Stimulated activated memory B cell treated with anti-CD40 and anti-IgM and Interleukin-4, amounts not matched to agents 10 μg/mL and 1 μg/mL and 100 μg/mL, for 72 hours (primary cell): ENCODE data around the gene GNG8.

Experiments
- ATAC-seq: fragments of 150-1000 bp; cut with Tn5 transposase; 2 replicates; pipeline ENCODE4 v1.10.0; 2021
- H3K27ac Mint-ChIP-seq: one replicate; pipeline ENCODE4 v1.8.0; 2022; ENCODE audit warnings: mild to moderate bottlenecking, mixed read lengths
- H3K27me3 Mint-ChIP-seq: one replicate; pipeline ENCODE4 v1.8.0; 2022; ENCODE audit warnings: mixed read lengths
- H3K36me3 Mint-ChIP-seq: one replicate; pipeline ENCODE4 v1.8.0; 2022; ENCODE audit warnings: mixed read lengths
- H3K4me1 Mint-ChIP-seq: one replicate; pipeline ENCODE4 v1.8.0; 2022; ENCODE audit warnings: mixed read lengths
- H3K4me3 Mint-ChIP-seq: one replicate; pipeline ENCODE4 v1.8.0; 2022; ENCODE audit warnings: mild to moderate bottlenecking, moderate library complexity, mixed read lengths
- H3K9me3 Mint-ChIP-seq: one replicate; pipeline ENCODE4 v1.8.0; 2022; ENCODE audit warnings: mixed read lengths

The GNG8 gene

DNA sequence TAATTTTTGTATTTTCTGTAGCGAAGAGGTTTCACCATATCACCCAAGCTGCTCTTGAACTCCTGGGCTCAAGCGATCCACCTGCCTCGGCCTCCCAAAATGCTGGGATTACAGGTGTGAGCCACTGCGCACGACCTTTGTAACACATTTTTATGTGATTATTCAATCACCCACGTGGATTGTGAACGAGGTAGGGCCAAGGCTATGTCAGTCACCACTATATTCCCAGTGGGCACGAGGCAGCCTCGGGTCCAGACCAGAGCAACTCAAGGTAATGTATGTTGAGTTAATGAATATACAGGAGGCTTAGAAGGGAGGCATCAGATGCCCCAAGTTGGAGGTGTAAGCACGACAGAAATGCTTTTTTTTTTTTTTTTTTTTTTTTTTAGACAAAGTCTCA, 20.0 kb downstream of the GNG8 start:
- Mint-ChIP-seq H3K4me3 (no peak overlapping the region), H3K4me1 (peaks cover 74% of the 10 kb centered on the region), H3K9me3 (no peaks in the 10 kb centered on the region), H3K27me3 (no peaks in the 10 kb centered on the region), H3K27ac (peak overlapping the region; percentile 95), H3K36me3 (peaks cover 27% of the 10 kb centered on the region)
- ATAC-seq: no peak

DNA sequence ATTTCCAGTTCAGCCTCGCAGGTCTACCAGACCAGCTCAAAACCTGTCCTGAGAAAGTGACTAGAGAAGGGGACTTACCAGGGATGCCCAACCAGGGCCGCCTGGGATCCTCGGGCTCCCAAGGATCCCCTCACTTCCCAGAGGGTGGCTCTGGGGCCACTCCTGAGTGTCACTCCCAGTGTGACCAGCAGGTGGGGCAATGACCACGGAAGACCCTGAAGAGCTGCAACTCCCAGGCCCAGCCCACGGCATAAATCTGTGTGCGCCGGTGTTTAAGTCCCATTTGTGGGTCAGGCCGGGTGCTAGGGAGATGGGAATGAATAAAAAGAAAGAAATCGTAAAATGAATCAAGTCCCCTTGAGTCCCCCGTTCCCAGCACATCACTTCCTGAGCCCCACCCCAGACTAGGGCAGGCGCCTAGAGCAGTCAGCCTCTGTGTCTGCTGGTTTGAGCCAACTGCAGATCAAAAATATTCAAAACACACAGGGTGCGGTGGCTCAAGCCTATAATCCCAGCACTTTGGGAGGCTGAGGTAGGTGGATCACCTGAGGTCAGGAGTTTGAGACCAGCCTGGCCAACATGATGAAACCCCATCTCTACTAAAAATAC, 21.8 kb downstream of the GNG8 start:
- Mint-ChIP-seq H3K36me3 (peaks cover 27% of the 10 kb centered on the region), H3K9me3 (no peaks in the 10 kb centered on the region), H3K27me3 (no peaks in the 10 kb centered on the region), H3K4me1 (peaks cover 72% of the 10 kb centered on the region), H3K27ac (peak overlapping the region; percentile 63), H3K4me3 (peak overlapping the region; percentile 34)
- ATAC-seq: peak; percentile 65

DNA sequence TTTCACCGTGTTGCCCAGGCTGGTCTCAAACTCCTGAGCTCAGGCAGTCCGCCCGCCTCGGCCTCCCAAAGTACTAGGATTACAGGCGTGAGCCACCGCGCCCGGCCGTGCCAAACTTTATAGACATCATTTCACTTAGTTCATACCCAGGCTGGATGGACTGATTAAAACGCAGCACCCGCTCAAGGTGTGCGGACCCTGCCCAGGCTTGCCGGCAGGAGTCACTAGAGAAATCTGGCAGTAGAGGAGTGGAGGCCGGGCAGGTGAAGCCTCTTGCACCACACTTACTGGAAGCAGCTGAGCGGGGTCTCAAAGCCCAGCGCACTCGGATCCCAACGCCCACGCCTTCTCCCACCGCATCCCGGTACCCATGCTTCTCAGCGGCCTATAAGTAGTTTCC, 22.5 kb downstream of the GNG8 start:
- Mint-ChIP-seq H3K4me1 (peaks cover 66% of the 10 kb centered on the region), H3K9me3 (no peaks in the 10 kb centered on the region), H3K27ac (peak overlapping the region; percentile 63), H3K27me3 (no peaks in the 10 kb centered on the region), H3K36me3 (peaks cover 32% of the 10 kb centered on the region), H3K4me3 (no peak overlapping the region)
- no peak for ATAC-seq

DNA sequence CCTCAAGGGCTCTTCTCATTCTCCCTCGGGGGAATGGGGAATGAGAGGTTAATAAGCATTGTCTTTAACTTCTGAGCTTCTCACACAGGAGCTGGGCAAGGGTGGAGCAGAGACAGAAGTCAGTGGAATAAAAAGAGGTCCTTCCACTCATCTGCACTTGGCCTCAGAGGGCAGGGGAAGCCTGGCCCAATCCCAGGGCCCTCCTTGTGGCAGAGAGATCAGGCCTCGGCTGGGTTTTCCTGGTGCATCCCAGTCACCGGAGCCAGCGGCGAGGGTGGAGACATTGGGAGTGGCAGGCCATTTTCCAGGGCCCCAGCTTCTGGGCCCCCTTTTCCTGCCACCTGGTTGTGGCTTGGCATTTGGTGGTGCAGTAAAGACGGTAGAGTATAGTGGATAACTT, 24.2 kb downstream of the GNG8 start:
- peak overlapping the region; percentile 38 for H3K27ac Mint-ChIP-seq
- no peaks in the 10 kb centered on the region for H3K9me3 Mint-ChIP-seq

DNA sequence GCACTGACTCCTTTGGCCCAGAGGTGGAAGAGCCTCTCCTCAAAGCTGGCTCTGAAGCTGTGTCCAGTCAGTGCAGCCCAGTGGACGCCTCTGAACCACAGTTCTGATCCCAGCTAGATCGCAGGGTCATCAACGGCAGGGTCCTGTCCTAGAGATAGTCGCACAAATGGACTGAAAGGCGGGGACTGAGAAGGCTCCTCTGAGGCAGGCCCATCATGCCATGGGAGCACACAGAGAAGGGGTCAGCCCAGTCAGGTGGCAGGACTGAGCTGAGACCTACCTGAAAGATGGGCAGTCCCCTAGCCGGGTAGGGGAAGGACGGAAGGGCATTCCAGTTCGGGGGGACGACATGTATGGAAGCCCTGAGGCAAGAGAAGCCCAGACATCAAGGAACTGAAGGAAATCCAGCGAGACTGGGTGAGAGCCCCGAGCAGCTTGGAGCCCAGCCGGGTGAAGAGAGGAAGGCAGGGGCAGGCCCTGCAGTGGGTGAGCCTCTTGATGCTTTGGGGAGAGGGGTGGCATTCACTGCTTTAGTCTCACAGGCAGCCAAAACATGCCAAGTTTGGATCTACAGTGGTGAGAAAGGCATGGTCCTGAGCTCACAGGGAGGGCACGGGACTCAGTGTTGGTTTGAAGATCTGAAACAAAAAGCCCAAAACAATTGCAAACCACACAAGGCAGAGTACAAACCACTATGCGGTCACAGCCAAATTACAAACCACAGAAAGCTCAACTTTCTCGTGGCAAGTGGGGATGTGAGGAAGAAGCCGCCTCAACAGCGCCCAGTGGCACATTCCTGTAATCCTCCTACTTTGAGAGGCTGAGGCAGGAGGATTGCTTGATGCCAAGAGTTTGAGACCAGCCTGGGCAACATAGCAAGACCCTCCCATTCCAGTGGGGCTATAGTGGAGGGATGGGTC, 24.9 kb downstream of the GNG8 start:
- Mint-ChIP-seq H3K9me3 (no peaks in the 10 kb centered on the region), H3K27me3 (no peaks in the 10 kb centered on the region), H3K27ac (peak overlapping the region; percentile 38), H3K4me3 (peak overlapping the region; percentile 18), H3K4me1 (peaks cover 49% of the 10 kb centered on the region), H3K36me3 (peaks cover 55% of the 10 kb centered on the region)
- ATAC-seq: peak; percentile 54

More for the DNA sequence above, 24.2 kb downstream of the GNG8 start:
- Mint-ChIP-seq H3K4me1 (peaks cover 54% of the 10 kb centered on the region), H3K36me3 (peaks cover 49% of the 10 kb centered on the region), H3K27me3 (no peaks in the 10 kb centered on the region), H3K4me3 (no peak overlapping the region)
- no peak for ATAC-seq

DNA sequence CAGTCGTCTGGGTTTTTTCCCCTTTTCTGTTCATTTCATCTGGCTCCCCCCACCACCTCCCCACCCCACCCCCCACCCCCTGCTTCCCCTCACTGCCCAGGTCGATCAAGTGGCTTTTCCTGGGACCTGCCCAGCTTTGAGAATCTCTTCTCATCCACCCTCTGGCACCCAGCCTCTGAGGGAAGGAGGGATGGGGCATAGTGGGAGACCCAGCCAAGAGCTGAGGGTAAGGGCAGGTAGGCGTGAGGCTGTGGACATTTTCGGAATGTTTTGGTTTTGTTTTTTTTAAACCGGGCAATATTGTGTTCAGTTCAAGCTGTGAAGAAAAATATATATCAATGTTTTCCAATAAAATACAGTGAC, 25.6 kb downstream of the GNG8 start:
- H3K36me3 Mint-ChIP-seq: peaks cover 57% of the 10 kb centered on the region
- no peak for ATAC-seq
- no peak overlapping the region for H3K4me3 Mint-ChIP-seq
- H3K27ac Mint-ChIP-seq: peak overlapping the region; percentile 38
- peaks cover 43% of the 10 kb centered on the region for H3K4me1 Mint-ChIP-seq
- H3K27me3 Mint-ChIP-seq: no peaks in the 10 kb centered on the region
- H3K9me3 Mint-ChIP-seq: no peaks in the 10 kb centered on the region

DNA sequence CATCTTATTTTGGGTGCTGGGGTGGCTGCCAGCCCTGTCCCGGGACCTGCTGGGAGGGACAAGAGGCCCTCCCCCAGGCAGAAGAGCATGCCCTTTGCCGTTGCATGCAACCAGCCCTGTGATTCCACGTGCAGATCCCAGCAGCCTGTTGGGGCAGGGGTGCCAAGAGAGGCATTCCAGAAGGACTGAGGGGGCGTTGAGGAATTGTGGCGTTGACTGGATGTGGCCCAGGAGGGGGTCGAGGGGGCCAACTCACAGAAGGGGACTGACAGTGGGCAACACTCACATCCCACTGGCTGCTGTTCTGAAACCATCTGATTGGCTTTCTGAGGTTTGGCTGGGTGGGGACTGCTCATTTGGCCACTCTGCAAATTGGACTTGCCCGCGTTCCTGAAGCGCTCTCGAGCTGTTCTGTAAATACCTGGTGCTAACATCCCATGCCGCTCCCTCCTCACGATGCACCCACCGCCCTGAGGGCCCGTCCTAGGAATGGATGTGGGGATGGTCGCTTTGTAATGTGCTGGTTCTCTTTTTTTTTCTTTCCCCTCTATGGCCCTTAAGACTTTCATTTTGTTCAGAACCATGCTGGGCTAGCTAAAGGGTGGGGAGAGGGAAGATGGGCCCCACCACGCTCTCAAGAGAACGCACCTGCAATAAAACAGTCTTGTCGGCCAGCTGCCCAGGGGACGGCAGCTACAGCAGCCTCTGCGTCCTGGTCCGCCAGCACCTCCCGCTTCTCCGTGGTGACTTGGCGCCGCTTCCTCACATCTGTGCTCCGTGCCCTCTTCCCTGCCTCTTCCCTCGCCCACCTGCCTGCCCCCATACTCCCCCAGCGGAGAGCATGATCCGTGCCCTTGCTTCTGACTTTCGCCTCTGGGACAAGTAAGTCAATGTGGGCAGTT, 26.2 kb downstream of the GNG8 start:
- Mint-ChIP-seq H3K36me3 (peaks cover 57% of the 10 kb centered on the region), H3K4me1 (peaks cover 43% of the 10 kb centered on the region), H3K4me3 (no peak overlapping the region), H3K9me3 (no peaks in the 10 kb centered on the region), H3K27me3 (no peaks in the 10 kb centered on the region), H3K27ac (no peak overlapping the region)
- ATAC-seq: no peak

DNA sequence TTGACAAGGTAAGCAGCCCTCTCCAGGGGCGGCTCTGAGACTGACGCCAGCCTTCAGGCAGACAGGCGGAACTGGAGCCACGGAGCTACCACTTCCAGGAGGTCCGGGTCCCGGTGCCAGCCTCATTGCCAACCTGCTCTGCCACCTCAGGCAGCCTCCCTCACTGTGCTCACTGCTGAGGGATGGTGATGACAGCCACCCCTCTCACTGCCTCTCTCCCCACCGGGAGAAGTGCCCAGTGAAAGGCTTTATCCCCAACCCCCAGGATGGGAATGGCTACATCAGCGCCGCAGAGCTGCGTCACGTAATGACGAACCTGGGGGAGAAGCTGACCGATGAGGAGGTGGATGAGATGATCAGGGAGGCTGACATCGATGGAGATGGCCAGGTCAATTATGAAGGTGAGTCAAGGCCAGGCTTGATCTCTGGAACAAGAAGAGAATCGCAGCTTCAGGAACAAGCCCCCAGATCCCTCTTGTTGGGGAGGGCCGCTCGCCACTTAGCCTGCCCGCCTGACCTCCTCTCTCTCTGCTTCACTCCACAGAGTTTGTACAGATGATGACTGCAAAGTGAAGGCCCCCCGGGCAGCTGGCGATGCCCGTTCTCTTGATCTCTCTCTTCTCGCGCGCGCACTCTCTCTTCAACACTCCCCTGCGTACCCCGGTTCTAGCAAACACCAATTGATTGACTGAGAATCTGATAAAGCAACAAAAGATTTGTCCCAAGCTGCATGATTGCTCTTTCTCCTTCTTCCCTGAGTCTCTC, 27.2 kb downstream of the GNG8 start:
- Mint-ChIP-seq H3K4me3 (no peak overlapping the region), H3K27me3 (no peaks in the 10 kb centered on the region), H3K36me3 (peaks cover 57% of the 10 kb centered on the region), H3K27ac (no peak overlapping the region), H3K4me1 (peaks cover 38% of the 10 kb centered on the region), H3K9me3 (no peaks in the 10 kb centered on the region)
- ATAC-seq: no peak

DNA sequence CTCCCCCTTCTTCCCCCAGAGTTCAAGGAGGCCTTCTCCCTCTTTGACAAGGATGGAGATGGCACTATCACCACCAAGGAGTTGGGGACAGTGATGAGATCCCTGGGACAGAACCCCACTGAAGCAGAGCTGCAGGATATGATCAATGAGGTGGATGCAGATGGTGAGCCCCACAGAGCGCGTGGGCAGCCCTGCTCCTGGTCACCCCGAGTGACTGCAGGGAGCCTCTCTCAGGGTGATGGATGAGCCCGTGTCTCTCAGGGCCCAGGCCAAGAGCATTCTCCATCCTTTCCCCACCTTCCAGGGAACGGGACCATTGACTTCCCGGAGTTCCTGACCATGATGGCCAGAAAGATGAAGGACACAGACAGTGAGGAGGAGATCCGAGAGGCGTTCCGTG, 27.8 kb downstream of the GNG8 start:
- no peak overlapping the region for H3K4me3 Mint-ChIP-seq
- peaks cover 43% of the 10 kb centered on the region for H3K4me1 Mint-ChIP-seq
- no peak overlapping the region for H3K27ac Mint-ChIP-seq
- no peaks in the 10 kb centered on the region for H3K27me3 Mint-ChIP-seq
- no peaks in the 10 kb centered on the region for H3K9me3 Mint-ChIP-seq
- no peak for ATAC-seq
- peaks cover 57% of the 10 kb centered on the region for H3K36me3 Mint-ChIP-seq

DNA sequence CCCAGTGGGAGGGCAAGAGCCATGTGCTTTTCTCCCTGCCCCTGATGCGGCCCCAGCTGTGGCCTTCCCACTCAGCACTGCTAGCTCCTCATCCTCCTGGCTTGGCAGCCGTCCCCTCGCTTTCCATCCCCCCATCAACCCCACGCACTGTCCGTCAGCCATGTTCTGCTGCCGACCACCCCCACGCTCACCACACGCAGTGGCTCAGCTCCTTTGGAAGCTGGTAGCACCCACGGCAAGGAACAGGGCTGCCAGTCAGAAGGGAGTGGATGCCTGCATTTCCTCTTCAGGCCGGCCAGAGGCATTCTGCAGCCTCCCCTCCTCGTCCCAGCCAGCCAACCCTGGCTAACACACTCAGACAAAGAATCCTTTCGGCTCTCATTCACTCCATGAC, 28.6 kb downstream of the GNG8 start:
- Mint-ChIP-seq H3K27me3 (no peaks in the 10 kb centered on the region), H3K36me3 (peaks cover 57% of the 10 kb centered on the region), H3K9me3 (no peaks in the 10 kb centered on the region), H3K4me1 (peaks cover 47% of the 10 kb centered on the region), H3K4me3 (no peak overlapping the region), H3K27ac (no peak overlapping the region)
- ATAC-seq: no peak

DNA sequence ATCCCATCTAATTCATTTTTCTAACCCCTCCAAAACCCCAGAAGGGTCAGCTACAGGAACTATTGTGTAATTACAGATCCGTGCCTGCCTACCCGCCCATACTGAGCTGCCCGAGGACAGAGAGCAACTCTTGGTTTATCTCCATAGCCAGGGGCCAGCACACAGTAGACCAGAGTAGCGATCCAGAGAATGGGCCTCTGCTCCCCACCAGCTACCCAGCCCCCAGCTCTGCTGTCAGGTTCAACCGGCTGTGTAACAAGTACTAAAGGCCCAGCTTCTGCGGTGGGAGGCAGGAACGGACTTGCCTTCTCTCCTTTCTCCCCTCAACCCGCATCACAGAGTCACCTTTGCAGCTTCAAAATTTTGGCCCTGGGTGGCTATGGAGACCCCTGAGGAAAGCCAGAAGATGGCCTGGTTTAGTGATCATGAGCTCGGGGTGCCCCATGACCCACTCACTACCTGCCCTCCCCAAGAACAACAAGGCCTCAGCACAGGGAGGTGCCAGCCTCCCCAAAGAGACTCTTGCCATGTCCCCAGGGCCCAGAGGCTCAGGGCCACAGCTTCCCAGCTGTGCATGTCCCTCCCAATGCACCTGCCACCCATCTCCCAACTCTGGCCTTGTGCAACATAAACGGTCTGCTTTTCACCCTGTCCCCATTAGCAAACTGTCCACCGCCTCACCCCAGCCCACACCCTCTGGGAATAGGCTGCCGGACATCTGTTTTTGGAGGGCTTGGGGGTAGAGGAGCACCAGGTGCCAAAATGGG, 29.1 kb downstream of the GNG8 start:
- no peak overlapping the region for H3K4me3 Mint-ChIP-seq
- peaks cover 63% of the 10 kb centered on the region for H3K36me3 Mint-ChIP-seq
- H3K9me3 Mint-ChIP-seq: no peaks in the 10 kb centered on the region
- ATAC-seq: no peak
- H3K27me3 Mint-ChIP-seq: no peaks in the 10 kb centered on the region
- H3K4me1 Mint-ChIP-seq: peaks cover 47% of the 10 kb centered on the region
- no peak overlapping the region for H3K27ac Mint-ChIP-seq

DNA sequence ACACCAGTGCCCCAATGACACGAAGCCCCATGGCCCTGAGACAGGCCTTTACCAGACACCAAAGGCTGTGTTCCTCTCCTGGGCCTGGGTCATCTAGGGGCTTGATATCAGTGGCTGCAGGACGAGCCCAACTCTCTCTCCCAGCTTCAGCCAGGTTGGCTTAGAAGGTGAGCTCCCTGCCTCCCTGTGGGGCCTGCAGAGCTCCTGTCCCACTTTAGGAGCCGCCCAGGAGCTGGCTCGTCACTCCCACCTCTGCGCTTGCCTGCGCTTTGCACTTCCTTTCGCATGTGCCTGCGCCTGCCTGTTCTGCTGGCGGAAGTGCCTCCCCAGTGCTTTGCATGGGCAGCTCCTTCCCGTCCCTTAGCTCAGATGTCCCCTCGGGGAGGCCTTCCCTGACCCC, 30.0 kb downstream of the GNG8 start:
- H3K27me3 Mint-ChIP-seq: no peaks in the 10 kb centered on the region
- no peak overlapping the region for H3K4me3 Mint-ChIP-seq
- no peaks in the 10 kb centered on the region for H3K9me3 Mint-ChIP-seq
- H3K4me1 Mint-ChIP-seq: peaks cover 45% of the 10 kb centered on the region
- H3K36me3 Mint-ChIP-seq: peaks cover 61% of the 10 kb centered on the region
- no peak overlapping the region for H3K27ac Mint-ChIP-seq
- ATAC-seq: no peak

DNA sequence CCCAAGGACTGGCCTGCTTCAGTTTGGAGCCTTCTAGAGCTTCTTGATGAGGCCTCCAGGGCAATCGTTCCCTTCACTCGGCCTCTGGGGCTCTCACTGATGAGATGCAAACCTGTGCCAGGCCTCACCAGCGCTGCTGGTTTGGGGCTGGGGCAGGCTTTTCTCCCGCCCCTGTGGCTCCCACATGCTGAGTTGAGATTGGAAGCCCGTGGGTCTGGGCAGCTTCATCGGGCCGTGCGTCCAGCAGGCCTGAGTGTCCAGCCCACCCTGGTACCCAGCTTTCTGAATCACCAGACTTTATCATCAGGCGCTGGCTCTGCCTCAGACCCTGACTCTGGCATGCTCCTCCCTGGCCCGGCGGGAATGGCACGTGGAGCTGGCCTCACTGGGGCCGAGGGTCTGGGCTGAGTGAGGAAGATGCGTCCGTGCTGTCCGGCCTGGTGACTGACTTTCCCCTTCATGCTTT, 30.6 kb downstream of the GNG8 start:
- Mint-ChIP-seq H3K36me3 (peaks cover 54% of the 10 kb centered on the region), H3K27ac (no peak overlapping the region), H3K27me3 (no peaks in the 10 kb centered on the region), H3K4me3 (no peak overlapping the region), H3K9me3 (no peaks in the 10 kb centered on the region), H3K4me1 (peaks cover 38% of the 10 kb centered on the region)
- ATAC-seq: no peak

DNA sequence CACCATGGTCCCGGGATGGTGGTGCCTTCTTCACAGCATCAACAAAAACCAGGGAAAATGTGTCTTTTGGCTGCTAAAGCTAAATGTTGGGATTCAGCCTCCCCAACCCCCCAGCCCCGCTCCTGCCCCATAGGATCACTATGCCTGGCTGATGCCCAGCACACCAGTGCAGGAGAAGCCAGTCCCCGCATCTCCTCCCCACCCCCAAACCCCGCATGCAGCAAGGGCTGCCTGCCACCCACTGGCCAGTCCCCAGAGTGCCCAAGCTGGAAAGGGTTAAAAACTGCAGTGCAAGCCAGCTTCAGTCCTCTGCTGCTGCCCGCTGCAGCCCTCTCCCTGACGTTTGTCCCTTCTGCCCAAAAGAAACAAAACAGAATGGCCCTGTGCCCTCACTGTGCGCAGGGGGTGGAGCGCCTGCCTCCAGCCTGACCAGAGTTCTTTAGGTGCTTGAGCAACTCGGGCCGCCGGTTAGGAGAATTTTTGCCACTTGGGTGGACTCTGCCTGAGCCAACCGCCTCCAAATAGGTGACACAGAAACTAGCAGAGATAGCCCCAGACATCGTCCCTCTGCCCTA, 31.1 kb downstream of the GNG8 start:
- no peak overlapping the region for H3K4me3 Mint-ChIP-seq
- no peak overlapping the region for H3K27ac Mint-ChIP-seq
- H3K4me1 Mint-ChIP-seq: peaks cover 37% of the 10 kb centered on the region

More for the DNA sequence above, 31.1 kb downstream of the GNG8 start:
- no peaks in the 10 kb centered on the region for H3K27me3 Mint-ChIP-seq
- ATAC-seq: no peak
- peaks cover 49% of the 10 kb centered on the region for H3K36me3 Mint-ChIP-seq
- H3K9me3 Mint-ChIP-seq: no peaks in the 10 kb centered on the region
